ENCODE data around the gene WDR74.
A peak's percentile ranks its signal among the peaks of the same experiment; 100 is the strongest.
"Not testable (repeated sequence)": the region's sequence is repeated elsewhere in the genome, so short reads cannot be mapped to it uniquely, and the experiment has no call there.

WDR74 gene

DNA sequence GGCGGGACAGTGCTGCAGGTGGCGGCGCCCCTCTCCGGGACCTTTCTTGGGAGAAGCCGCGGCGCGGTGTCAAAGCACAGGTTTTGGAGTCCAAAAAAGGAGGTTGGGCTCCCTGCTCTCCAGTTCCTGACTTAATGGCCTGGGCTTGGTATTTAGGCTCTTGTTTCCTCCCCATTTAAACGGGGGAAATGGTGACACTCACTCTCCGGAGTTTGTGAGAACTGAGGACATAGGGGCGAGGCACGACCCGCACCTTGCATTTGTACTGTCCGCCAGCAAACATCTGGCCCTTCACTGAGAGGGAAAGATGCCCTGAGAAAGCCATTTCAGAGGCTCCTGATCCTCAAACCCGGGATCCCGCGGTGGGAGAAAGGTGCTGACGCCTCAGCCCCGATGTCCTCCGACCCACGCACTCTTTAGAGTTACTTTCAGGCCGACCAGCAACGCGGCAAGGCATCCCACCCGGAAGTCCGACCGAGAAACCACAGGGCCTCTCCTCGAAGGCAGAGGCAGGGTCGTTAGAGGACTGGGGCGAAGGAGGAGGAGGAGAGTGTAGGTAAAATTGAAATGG lies 2.9 kb upstream of the WDR74 start:
- peak in 19 of 56 donors; percentile 16 to 54 (median 42) for DNase-seq

DNA sequence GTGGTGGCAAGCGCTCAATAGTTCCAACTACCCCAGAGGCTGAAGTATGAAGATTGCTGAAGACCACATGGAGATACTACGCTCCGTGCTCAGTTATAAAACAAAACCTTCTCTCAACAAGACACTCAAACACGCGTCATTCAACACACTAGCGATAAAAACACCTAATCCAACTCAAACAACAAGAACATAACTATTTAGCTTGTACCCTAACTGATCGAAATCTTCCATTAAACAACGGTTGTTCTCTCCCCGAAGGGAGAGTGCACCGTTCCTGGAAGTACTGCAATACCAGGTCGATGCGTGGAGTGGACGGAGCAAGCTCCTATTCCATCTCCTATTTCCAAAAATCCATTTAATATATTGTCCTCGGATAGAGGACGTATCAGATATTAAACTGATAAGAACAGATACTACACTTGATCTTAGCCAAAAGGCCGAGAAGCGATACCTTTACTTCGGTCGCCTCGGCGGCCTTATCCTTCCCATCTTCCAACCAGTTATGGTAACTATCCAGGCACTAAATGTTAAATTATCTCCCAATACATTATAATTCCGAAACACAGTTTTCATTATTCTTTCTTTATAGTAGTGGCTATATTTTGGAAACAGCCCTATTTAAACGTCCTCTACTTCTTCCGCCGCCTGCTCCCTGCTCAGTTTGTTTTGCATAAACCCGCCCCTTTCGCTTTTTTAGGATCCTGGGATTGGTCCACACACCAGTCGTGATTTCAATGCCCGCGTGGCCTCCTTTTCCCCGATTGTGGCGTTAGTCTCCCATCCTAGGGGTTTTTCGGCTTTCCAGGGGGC lies 2.2 kb upstream of the WDR74 start:
- peak; percentile 38 to 93 (median 81) for DNase-seq

DNA sequence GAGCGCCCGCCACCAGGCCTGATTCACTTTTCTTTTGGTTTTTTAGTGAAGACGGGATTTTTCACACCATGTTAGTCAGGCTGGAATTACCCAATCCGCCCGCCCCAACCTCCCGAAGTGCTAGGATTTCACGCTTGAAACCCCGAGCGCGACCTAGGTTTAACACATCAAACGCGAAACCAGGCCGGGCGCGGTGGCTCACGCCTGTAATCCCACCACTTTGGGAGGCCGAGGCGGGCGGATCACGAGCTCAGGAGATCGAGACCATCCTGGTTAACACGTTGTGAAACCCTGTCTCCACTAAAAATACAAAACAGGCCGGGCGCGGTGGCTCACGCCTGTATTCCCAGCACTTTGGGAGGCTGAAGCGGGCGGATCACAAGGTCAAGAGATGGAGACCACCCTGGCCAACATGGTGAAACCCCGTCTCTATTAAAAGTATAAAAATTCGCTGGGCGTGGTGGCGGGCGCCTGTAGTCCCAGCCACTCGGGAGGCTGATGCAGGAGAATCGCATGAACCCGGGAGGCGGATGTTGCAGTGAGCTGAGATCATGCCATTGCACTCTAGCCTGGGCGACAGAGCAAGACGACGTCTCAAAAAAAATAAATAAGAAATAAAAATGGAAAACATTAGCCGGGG lies 1.5 kb upstream of the WDR74 start:
- peak in 45 of 56 donors; percentile 5 to 77 (median 33) for DNase-seq

DNA sequence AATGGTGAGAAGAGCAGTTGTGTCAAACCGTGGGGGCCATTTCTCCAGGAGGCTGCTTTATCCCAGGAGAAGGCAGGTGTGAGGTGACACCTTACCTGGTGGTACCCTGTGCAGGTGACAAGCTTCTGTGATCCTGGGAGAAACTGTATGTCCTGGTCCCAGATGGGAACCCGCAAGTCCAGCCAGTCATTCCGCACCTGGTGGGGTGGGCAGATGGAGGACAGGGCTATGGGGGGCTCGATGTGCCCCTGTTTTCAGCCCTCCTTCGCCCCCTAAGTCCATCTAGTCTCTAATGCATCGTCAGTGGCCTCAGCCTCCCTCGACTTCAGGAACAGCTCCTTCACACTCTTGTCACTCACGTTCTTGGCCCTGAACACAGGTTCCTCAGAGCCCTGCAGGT lies 4.1 kb downstream of the WDR74 start:
- DNase-seq: no peak

DNA sequence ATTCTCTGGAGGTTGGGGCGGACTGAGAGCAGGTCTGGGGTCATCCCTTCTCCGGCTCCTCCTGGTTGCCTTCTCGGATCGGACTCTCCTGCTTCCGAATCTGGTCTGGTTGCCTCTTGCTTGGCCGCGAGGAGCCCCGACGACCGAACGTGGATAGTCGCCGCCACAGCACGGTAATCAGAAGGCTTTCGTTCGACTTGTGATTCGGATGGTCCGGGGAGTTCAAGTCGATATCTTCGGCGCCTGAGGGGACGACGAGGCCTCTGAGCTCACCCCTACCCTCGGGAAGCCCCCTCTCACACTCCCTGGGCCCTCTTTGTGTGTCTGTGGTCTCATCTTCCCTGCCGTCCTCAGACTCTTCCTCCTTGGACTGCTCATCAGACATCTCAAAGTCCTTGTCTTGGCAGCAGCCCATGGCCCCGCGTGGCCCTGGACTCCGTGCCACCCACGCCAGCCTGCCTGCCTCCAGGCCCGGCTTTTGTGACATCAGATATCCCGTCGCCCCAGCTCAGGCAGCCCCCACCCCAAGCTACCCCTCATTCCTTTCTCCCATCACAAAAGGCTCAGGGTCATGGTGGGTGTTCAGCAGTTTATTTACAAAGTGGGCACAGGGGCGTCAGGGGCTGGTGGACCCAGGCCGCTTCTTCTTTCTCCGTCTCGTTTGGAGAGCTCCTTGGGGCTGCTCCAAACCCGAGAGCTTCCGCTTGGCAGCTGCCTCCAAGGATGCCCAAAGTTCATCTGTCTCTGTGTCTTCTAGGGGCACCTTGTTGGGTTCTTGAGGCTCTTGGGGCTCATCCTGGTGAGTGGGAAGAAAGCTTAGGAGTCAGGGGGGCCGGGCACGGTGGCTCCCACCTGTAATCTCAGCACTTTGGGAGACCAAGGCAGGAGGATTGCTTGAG lies 6.8 kb downstream of the WDR74 start, which contains the start of gene TEX54:
TSS of gene TEX54 (minus strand) at position 506 of the 899 bp plus-strand sequence.
- DNase-seq: peak in 9 of 56 donors; percentile 15 to 47 (median 38)

DNA sequence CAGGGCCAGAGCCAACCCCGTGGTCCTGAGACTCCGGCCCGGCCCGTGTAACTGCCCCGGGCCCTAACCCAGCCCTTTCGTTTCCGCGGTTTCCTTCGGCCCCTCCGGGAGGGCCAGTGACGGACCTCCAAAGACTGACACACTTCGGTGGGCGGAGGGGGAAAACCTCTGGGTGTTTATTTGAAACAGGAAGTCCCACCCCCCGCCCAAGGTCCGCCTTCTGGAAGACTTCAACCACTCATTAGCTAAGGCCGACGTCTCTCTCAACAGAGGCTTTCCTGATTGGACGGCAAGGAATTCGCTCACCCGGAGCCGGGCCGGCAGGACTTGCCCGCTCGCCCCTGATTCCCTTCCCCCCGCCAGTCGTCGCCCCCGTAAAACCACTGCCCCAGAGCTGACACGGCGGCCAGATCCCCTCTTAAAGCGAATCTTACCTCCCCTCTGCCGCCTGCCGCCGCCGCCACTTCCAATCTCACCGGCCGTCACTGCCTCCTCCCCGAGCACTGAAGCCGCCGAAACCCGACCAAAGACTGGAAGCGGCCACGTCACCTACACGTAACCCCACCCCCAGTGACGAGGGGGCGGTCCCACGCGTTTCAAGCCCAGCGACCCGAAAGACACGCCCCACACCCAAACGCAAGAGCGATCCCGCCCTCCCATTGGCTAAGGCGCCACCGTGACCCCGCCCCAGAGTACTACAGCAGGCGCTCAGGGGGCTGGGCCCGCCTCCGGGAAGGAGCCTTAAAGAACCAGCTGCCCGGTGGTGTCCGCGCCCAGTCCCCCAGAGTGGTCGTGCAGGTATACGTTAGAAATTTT lies 7.7 kb downstream of the WDR74 start, which contains the start of gene STX5:
TSS of gene STX5 (minus strand) at position 532 of the 816 bp plus-strand sequence. CDS start 808 bp downstream, outside the sequence.
- peak; percentile 94 to 100 (median 99) for DNase-seq

DNA sequence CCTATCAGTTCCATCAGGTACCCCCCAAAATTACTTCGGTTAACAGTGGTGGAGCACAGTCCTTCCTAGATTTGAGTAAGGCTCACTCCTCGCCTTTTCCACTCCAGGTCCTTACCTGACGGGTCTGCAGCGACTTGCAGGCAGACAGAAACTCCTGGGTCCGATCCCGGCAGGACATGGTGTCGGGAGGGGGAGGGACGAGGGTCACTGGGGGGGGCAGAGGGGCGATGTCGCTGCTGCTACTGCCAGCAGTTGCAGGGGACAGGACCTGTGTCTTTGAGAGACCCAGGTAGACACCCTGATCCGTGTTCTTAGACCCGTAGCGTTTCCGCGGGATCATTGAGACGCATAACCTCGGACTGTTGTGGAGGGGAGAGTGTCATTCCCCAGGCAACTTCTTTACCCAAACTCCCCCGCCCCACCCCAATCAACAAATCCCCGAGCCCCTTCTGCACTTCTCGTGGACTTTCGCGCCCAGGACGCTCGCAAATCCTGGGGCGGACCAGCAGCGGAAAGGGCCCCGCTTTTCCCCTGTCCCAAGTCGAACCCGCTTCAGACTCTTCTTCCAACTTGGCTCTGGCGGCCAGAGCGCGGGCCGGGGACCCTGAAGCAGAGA lies 8.4 kb downstream of the WDR74 start:
- peak in 3 of 56 donors; percentile 15 to 27 (median 23) for DNase-seq

DNA sequence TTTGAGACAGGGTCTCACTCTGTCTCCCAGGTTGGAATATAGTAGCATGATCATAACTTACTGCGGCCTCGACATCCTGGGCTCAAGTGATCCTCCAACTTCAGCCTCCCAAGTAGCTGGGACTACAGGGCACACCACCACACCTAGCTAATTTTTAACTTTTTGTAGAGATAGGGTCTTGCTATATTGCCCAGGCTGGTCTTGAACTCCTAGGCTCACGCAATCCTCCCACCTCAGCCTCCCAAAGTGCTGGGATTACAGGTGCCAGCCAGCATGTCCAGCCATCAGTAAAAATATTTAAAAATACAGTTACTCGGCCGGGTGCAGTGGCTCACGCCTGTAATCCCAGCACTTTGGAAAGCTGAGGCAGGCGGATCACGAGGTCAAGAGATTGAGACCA lies 11.3 kb downstream of the WDR74 start:
- not testable (repeated sequence) for DNase-seq

DNA sequence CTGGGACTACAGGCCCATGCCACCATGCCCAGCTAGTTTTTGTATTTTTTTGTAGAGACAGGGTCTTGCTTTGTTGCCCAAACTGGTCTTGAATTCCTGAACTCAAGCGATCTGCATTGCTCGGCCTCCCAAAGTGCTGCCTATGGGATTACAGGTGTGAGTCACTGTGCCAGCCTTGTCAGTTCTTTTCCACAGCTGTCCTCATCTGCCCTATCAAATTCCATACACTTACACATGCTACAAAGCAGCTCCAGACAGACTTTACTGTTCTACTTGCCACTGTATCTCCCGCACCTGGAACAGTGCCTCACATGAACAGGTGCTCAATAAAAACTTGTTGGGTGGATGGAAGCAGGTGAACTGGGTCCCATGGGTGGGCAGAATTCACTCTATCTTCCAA lies 15.7 kb downstream of the WDR74 start:
- no peak for DNase-seq

DNA sequence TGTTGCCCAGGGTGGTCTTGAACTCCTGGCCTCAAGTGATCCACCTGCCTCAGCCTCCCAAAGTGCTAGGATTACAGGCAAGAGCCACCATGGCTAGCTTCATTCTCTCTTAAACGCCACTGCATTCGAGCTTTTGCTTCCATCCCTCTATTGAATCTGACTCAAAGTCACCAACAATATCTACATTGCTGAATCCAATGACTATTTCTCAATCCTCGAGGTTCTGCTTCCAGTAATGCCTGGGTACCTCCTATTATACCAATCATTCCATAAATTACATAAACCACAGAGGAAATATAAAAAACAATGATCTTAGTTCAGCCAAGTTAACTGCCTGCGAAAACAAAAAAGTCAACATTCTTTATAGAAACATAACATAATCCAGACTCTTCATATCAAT lies 22.3 kb downstream of the WDR74 start:
- no peak for DNase-seq

DNA sequence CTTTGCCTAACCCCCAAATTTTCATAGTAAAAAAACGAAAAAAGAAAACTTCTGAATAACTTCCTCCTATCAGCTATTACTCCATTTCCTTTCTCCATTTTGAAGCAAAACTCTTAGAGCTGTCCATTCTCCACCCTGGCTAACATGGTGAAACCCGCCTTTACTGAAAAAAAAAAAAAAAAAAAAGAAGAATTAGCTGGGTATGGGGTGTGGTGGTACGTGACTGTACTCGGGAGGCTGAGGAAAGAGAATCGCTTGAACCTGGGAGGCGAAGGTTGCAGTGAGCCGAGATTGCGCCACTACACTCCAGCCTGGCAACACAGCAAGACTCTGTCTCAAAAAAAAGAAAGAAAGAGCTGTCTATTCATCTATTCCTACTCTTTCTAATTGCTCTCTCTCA lies 22.8 kb downstream of the WDR74 start:
- no peak for DNase-seq

DNA sequence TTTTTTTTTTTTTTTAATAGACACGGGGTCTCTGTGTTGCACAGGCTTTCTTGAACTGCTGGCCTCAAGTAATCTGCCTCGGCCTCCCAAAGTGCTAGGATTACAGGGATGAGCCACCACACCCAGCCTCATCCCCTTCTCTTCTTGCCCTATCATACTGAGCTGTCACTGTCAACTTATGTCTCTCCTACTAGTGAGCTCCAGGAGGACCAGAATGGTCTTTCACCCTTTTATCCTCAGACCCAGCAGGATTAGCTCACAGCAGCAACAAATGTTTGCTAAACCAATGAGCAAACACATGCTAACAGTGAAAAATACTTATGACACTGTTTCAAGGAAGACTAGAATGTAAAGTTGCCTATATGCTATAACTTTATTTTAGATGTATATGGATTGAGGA lies 27.7 kb downstream of the WDR74 start:
- DNase-seq: no peak

DNA sequence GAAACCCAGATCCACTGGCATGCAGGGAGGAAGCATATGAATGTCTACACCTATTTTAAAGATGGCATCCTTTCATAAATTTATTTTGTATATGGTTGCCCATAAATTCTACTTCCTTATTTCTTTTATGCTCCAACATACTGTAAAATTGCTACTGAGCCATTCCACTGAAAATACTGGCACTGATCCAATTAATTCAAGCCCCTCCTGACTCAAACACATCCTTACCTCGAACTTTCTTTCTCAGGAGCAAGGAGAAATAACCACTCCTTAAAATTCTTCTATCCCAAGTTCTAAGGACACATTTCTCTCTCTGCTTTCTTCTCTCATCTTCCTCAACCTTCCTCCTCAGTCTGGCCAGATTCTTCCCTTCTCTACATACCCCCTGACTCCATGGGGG lies 28.6 kb downstream of the WDR74 start:
- DNase-seq: no peak

DNA sequence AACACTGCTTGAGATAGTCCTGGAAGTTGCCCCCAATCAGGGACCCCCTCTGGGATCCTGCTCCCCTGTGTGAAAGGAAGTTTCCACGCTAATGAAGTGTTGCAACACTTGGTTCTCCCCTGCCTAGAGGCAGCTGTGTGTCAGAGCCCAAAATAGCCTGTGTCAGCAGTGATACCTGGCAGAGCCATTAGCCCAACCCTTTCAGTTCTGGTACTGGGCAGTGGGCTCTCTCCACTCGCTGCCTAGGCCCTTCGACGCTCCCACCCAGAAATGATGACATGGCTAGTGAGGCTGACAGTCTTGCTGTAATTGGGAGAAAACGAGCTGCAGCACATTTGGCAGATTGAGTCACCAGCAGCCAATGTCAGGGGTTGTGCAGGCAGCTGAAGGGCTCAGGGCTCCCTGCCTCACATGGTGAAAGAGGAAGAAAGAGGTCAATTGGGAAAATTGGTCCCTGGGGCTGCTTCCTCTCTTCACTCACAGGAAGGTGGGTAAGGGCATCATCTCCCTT lies 32.7 kb downstream of the WDR74 start:
- peak in 3 of 56 donors; percentile 6 to 15 (median 6) for DNase-seq

DNA sequence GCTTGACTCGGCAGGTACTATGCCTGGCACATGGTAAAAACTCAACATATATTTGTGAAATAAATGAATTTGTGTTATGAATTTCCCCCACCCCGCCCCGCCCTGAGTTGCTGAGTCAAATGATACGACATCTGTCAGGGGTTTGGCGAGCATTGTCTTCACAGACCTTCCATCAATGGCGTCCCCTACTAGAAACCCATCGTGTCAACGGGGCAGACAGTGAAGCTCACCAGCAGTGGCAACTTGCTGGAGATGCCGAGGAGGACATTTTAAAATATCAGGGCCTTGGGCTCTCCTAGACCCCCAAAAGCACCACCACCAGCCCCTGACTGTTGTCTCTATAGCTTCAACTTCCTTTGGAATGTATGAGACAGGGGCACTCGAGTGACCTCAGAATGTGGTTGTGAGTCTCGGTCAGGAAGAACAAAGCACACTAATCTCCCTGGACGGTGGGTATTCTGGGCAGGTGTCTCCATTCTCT lies 33.4 kb downstream of the WDR74 start:
- peak in 4 of 56 donors; percentile 26 to 48 (median 35) for DNase-seq

DNA sequence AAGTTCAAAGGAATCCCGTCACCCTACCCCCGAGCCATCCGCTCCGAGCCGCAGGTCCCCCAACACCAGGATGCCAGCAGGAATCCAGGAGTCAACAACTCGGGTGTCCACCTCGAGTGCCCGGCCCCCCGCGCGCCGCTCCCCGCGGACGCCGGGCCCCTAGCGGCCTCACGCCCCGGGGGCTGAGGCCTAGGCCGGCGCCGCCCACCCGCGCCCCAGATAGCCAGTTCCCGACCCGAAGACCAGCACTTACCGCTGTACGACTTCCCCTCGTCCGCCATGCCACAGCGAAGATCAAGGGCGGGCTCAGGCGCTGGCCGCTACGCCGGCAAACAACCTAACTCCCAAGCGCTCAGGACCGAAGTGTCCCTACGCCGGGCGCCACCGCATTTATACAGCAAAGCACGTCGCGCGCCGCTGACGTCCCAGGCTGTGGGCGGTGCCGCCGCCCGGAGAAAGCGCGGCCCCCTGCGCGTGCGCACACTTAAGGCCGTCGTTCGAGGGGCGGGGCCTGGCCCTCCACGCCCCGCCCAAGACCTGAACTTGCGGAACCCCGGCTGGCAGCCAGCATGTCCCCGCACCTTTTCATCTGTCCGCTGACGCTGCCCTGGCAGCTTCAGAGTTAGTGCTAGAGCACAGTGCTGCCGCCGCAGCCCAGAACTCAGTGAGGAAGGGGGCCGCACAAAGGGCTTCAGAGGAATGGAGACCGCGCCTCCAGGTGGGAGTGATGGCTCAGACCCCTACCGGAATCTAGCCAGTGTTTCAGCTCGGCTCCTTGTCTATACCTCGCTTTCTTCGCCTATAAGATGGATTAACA lies 34.1 kb downstream of the WDR74 start, which contains the start of gene NXF1:
TSS of gene NXF1 (minus strand) at position 365 of the 817 bp plus-strand sequence. CDS start at position 281, 84 bp downstream.
- DNase-seq: peak in 55 of 56 donors; percentile 63 to 96 (median 91)

DNA sequence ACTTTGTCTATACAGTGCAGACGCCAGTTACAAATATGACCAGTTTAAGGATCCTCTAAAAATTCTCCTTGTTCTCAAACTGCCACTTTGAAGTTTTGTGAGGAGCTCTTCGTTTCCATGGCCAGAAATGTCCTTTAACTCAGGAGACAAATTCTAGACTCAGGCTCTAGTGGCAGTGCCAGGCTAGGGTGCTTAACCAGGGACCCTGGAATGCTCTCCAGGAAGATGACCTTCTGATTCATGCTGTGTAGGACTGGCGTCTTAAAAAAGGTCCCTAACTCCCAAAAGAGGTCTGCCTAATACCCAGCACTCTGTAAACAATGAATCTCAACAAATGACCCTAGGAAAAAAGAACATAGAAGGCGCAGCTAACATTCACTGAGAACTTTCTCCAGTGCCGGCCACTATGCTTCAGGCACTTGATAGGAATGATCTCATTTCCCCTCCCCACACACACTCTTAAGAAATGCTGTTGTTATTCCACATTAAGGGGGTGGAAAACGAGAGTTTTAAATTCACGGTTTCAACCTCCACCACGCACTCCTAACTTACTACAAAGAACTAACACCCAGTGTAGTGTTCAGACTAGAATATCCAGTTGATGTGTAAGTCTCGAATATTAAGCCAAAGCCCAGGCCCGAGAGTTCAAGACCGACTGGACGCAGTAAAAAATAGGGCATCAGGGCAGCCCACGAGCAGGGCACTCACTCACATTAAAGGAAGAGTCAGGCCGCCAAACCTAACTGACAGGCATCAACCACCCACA lies 34.9 kb downstream of the WDR74 start:
- DNase-seq: peak in 4 of 56 donors; percentile 38 to 43 (median 42)
